GM23248 (cell line): ENCODE measurements around the gene TTLL1.

Experiments used
- EZH2 ChIP-seq: fragments of 200-600 bp; sonication (generic); IDR thresholded peaks from 2 replicates; pipeline ENCODE4 v1.6.1; 2018; ENCODE audit warnings: antibody characterized with exemption, mild to moderate bottlenecking; ENCODE audit not compliant: insufficient read depth, poor library complexity, severe bottlenecking
- EZH2phosphoT487 ChIP-seq: fragments of 200-600 bp; sonication (generic); IDR thresholded peaks from 2 replicates; pipeline ENCODE4 v1.6.1; 2018; ENCODE audit warnings: antibody characterized with exemption, moderate library complexity, mild to moderate bottlenecking, low read depth; ENCODE audit not compliant: insufficient read depth

DNA sequence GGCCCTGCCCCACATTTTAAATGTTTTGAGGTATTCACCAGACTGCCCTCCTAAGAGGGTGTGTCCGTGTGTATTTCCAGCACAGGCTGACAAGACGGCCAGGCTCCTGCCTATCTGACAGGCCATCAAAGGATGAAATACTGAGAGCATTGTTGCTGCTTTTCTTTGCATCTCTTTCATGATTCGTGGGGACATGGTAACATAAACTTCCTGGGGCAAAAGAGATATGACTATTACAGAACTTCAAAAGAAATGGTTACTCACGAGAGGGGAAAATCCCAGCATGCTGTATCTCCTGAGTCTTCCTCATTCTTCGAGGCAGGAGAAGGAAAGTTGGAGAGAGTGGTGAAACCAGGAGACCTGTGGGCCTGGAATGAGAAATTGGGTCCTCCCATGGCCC, 11.0 kb upstream of the TTLL1 start:
- TF ChIP-seq EZH2 (no peak), EZH2phosphoT487 (no peak)
